ENCODE data around the gene RASGRP1.

- TF ChIP-seq, protein P1, sequence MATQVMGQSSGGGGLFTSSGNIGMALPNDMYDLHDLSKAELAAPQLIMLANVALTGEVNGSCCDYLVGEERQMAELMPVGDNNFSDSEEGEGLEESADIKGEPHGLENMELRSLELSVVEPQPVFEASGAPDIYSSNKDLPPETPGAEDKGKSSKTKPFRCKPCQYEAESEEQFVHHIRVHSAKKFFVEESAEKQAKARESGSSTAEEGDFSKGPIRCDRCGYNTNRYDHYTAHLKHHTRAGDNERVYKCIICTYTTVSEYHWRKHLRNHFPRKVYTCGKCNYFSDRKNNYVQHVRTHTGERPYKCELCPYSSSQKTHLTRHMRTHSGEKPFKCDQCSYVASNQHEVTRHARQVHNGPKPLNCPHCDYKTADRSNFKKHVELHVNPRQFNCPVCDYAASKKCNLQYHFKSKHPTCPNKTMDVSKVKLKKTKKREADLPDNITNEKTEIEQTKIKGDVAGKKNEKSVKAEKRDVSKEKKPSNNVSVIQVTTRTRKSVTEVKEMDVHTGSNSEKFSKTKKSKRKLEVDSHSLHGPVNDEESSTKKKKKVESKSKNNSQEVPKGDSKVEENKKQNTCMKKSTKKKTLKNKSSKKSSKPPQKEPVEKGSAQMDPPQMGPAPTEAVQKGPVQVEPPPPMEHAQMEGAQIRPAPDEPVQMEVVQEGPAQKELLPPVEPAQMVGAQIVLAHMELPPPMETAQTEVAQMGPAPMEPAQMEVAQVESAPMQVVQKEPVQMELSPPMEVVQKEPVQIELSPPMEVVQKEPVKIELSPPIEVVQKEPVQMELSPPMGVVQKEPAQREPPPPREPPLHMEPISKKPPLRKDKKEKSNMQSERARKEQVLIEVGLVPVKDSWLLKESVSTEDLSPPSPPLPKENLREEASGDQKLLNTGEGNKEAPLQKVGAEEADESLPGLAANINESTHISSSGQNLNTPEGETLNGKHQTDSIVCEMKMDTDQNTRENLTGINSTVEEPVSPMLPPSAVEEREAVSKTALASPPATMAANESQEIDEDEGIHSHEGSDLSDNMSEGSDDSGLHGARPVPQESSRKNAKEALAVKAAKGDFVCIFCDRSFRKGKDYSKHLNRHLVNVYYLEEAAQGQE (IDR thresholded peaks at IDR 0.05; ENCODE audit: low read depth, low read length), result no peak
- TF ChIP-seq ELF1 (IDR thresholded peaks at IDR 0.05) (no peak), CTCF (IDR thresholded peaks at IDR 0.05) (no peak), TAF1 (IDR thresholded peaks at IDR 0.05; ENCODE audit: borderline replicate concordance, low read depth, low read length) (no peak), YY1 (IDR thresholded peaks at IDR 0.05; ENCODE audit: low read depth) (no peak), SIN3A (IDR thresholded peaks at IDR 0.05; ENCODE audit: borderline replicate concordance, low read depth, low read length) (no peak), GABPA (IDR thresholded peaks at IDR 0.05; ENCODE audit: low read depth) (no peak), POLR2AphosphoS5 (IDR thresholded peaks at IDR 0.05; ENCODE audit: low read depth, low read length) (no peak), EP300 (IDR thresholded peaks at IDR 0.05; ENCODE audit: borderline replicate concordance in 1 of 2, low read depth in 1 of 2, low read length in 1 of 2) (no peak), MAX (IDR thresholded peaks at IDR 0.05; ENCODE audit: low read depth) (no peak), RXRA (IDR thresholded peaks at IDR 0.05; ENCODE audit: borderline replicate concordance, low read depth) (no peak), MXI1 (IDR thresholded peaks at IDR 0.05; ENCODE audit: low read depth, low read length) (no peak)
- TF ChIP-seq, protein P2, sequence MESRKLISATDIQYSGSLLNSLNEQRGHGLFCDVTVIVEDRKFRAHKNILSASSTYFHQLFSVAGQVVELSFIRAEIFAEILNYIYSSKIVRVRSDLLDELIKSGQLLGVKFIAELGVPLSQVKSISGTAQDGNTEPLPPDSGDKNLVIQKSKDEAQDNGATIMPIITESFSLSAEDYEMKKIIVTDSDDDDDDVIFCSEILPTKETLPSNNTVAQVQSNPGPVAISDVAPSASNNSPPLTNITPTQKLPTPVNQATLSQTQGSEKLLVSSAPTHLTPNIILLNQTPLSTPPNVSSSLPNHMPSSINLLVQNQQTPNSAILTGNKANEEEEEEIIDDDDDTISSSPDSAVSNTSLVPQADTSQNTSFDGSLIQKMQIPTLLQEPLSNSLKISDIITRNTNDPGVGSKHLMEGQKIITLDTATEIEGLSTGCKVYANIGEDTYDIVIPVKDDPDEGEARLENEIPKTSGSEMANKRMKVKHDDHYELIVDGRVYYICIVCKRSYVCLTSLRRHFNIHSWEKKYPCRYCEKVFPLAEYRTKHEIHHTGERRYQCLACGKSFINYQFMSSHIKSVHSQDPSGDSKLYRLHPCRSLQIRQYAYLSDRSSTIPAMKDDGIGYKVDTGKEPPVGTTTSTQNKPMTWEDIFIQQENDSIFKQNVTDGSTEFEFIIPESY (IDR thresholded peaks at IDR 0.05; ENCODE audit: borderline replicate concordance, low read depth), result no peak
- TF ChIP-seq, protein P3, sequence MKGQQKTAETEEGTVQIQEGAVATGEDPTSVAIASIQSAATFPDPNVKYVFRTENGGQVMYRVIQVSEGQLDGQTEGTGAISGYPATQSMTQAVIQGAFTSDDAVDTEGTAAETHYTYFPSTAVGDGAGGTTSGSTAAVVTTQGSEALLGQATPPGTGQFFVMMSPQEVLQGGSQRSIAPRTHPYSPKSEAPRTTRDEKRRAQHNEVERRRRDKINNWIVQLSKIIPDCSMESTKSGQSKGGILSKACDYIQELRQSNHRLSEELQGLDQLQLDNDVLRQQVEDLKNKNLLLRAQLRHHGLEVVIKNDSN (IDR thresholded peaks at IDR 0.05; ENCODE audit: borderline replicate concordance, low read depth), result no peak
These were observed 4.8 kb downstream of the RASGRP1 start for GRCh38 chr15:38559636-38560307.

Data from SK-N-SH (cell line).